Activated naive CD4-positive, alpha-beta T cell treated with anti-CD3 and anti-CD28 coated beads, Interleukin-2, amount 10 ng/mL, durations not matched to agents 7 days and 5 days (primary cell): ENCODE data around the gene GTPBP10.
"Not testable (repeated sequence)": the region's sequence is repeated elsewhere in the genome, so short reads cannot be mapped to it uniquely, and the experiment has no call there.

Experiments used
- CTCF ChIA-PET: fragments of 350-600 bp; sonication (Branson Sonifier 250); formaldehyde crosslinking; loops from one replicate; lab custom pipeline; 2021; ENCODE audit warnings: antibody characterized with exemption; lab: Charles Lee
- DNase-seq: peaks from one replicate; pipeline ENCODE4 v3.0.0-alpha.2; 2020
- H3K27ac Mint-ChIP-seq: one replicate; pipeline ENCODE4 v1.8.0; 2021; ENCODE audit warnings: mild to moderate bottlenecking, moderate library complexity, mixed read lengths
- H3K27me3 Mint-ChIP-seq: one replicate; pipeline ENCODE4 v1.8.0; 2021; ENCODE audit warnings: mild to moderate bottlenecking, mixed read lengths
- H3K36me3 Mint-ChIP-seq: one replicate; pipeline ENCODE4 v1.8.0; 2021; ENCODE audit warnings: mixed read lengths
- H3K4me1 Mint-ChIP-seq: one replicate; pipeline ENCODE4 v1.8.0; 2021; ENCODE audit warnings: mixed read lengths
- H3K4me3 Mint-ChIP-seq: one replicate; pipeline ENCODE4 v1.8.0; 2021; ENCODE audit warnings: mild to moderate bottlenecking, moderate library complexity, mixed read lengths
- H3K9me3 Mint-ChIP-seq: one replicate; pipeline ENCODE4 v1.8.0; 2021; ENCODE audit warnings: mixed read lengths

The GTPBP10 gene

DNA sequence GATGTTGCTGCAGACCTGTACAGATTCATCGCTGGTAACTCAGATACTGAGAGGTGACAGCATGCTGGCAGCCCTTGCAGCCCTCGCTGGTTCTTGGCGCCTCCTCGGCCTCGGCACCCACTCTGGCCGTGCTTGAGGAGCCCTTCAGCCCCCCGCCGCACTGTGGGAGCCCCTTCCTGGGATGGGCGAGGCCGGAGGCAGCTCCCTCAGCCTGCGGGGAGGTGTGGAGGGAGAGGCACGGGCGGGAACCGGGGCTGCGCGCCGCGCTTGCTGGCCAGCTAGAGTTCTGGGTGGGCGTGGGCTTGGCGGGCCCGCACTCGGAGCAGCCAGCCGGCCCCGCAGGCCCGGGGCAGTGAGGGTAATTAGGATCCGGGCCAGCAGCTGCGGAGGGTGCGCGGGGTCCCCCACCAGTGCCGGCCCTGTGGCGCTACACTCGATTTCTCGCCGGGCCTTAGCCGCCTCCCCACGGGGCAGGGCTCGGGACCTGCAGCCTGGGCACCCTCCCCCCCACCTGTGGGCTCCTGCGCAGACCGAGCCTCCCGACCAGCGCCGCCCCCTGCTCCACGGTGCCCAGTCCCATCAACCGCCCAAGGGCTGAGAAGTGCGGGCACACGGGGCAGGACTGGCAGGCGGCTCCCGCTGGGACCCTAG, 12.2 kb upstream of the GTPBP10 start:
- DNase-seq: no peak
- CTCF ChIA-PET: no interaction called here
- no peaks in the 10 kb centered on the region for H3K36me3 Mint-ChIP-seq
- no peaks in the 10 kb centered on the region for H3K4me1 Mint-ChIP-seq
- no peak overlapping the region for H3K27ac Mint-ChIP-seq
- no peak overlapping the region for H3K4me3 Mint-ChIP-seq
- H3K27me3 Mint-ChIP-seq: no peaks in the 10 kb centered on the region
- H3K9me3 Mint-ChIP-seq: no peaks in the 10 kb centered on the region

DNA sequence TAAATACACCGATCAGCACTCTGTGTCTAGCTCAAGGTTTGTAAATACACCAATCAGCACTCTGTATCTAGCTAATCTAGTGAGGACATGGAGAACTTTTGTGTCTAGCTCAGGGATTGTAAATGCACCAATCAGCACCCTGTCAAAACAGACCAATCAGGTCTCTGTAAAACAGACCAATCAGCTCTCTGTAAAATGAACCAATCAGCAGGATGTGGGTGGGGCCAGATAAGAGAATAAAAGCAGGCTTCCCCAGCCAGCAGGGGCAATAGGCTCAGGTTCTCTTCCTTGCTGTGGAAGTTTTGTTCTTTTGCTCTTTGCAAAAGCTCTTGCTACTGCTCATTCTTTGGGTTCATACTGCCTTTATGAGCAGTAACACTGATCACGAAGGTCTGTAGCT, 11.6 kb upstream of the GTPBP10 start:
- H3K27me3 Mint-ChIP-seq, H3K9me3 Mint-ChIP-seq, H3K27ac Mint-ChIP-seq, H3K36me3 Mint-ChIP-seq, H3K4me3 Mint-ChIP-seq, DNase-seq, CTCF ChIA-PET, H3K4me1 Mint-ChIP-seq: not testable (repeated sequence)

DNA sequence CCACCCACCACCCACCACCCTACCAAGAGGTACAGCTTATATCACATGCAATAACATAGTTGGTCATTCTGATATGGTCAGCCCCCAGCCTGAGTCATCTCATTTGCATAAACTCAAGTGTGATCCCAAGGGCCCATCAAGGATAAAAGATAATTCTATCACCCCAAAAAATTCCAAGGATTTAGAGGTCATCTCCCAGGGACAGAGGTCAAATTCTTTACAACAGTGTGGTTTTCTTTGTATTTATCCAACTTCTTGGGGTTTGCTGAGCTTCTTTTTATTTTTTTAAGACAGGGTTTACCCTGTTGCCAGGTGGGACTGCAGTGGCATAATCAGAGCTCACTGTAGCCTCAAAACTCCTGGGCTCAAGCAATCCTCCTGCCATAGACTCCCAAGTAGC, 9.4 kb upstream of the GTPBP10 start:
- CTCF ChIA-PET: no interaction called here
- Mint-ChIP-seq H3K4me1 (no peaks in the 10 kb centered on the region), H3K27me3 (no peaks in the 10 kb centered on the region), H3K4me3 (no peak overlapping the region), H3K9me3 (no peaks in the 10 kb centered on the region), H3K36me3 (no peaks in the 10 kb centered on the region), H3K27ac (no peak overlapping the region)
- no peak for DNase-seq

DNA sequence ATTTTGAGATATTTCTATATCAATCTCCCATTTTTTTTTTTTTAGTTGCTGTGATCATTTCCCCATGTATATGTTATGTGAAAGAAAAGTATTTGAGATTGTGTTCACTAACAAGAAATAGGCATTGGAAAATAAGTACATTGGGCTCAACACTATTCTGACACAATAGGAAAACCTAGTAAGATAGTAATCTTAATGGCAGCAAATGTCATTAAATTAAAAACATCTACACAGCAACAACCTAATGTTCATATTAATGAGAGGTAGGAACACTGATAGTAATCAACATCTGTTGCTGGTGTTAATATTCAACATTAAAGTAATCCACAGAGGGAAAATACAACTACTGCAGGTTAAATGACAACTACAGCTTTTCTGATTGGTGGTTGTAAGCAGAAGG, 1.5 kb upstream of the GTPBP10 start:
- Mint-ChIP-seq H3K36me3 (peaks cover 12% of the 10 kb centered on the region), H3K4me3 (peak overlapping the region; percentile 95), H3K9me3 (peaks cover 2% of the 10 kb centered on the region), H3K4me1 (peaks cover 35% of the 10 kb centered on the region), H3K27me3 (no peaks in the 10 kb centered on the region), H3K27ac (peak overlapping the region; percentile 99)
- DNase-seq: no peak
- CTCF ChIA-PET: interaction anchor here (1.3 to 1.9 kb wide), 3 partner anchors 54 to 83 kb away, joined by 3 to 5 read pairs (median 3); no protein-coding TSS in a partner anchor

DNA sequence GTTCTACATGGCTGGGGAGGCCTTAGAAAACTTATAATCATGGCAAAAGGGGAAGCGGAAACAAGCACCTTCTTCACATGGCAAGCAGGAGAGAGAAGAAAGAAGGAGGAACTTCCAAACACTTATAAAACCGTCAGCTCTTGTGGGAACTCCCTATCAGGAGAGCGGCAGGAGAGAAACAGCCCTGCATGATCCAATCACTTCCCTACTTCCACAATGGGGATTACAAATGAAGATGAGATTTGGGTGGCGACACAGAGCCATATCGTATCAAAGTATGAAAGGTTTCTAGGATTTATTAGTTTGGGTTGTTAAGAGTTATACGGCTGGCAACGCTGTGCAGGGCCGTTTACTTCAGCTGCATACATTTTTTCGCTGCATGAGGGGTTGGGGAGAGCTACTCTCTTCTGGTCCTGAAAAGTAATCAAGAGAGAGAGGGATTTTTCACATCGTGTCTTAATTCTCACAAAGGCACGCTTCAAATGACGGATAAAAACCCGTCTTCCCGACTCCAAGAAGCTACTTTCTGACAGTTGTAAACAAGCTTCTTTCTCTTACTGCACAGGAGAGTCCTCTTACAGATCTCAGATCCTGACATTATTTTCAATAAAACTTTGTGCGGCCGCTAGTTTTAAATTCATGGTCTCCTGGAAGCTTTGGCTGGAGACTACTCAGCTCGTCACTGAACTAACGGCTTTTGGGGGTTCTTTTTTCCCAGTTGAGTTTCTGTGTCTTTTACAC, 751 bp upstream of the GTPBP10 start:
- Mint-ChIP-seq H3K4me1 (peaks cover 35% of the 10 kb centered on the region), H3K27me3 (no peaks in the 10 kb centered on the region), H3K9me3 (peaks cover 4% of the 10 kb centered on the region), H3K27ac (peak overlapping the region; percentile 99), H3K36me3 (peaks cover 19% of the 10 kb centered on the region), H3K4me3 (peak overlapping the region; percentile 95)
- no peak for DNase-seq
- CTCF ChIA-PET: interaction anchor here (0.6 to 1.9 kb wide), 9 partner anchors 54 to 188 kb away, joined by 3 to 5 read pairs (median 3); no protein-coding TSS in a partner anchor

DNA sequence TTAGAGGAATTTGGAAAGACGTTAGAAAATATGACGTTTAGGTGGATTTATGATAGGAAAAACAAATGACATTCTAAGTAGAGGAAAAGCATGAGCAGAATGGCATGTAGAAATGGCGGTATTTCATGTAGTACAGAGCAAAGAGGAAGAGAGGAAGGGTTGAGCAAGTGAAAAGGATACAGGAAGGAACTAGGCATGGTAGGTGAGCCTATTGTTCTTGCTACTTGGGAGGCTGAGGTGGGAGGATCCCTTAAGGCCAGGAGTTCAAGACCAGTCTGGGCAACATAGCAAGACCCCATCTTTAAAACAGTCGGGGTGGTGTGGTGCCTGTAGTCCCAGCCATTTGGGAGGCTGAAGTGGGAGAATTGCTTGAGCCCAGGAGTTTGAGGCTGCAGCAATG, 1.2 kb downstream of the GTPBP10 start:
- DNase-seq: no peak
- CTCF ChIA-PET: no interaction called here
- H3K4me1 Mint-ChIP-seq: peaks cover 39% of the 10 kb centered on the region
- H3K27me3 Mint-ChIP-seq: no peaks in the 10 kb centered on the region
- H3K9me3 Mint-ChIP-seq: peaks cover 4% of the 10 kb centered on the region
- H3K36me3 Mint-ChIP-seq: peaks cover 23% of the 10 kb centered on the region
- peak overlapping the region; percentile 99 for H3K27ac Mint-ChIP-seq
- peak overlapping the region; percentile 95 for H3K4me3 Mint-ChIP-seq

DNA sequence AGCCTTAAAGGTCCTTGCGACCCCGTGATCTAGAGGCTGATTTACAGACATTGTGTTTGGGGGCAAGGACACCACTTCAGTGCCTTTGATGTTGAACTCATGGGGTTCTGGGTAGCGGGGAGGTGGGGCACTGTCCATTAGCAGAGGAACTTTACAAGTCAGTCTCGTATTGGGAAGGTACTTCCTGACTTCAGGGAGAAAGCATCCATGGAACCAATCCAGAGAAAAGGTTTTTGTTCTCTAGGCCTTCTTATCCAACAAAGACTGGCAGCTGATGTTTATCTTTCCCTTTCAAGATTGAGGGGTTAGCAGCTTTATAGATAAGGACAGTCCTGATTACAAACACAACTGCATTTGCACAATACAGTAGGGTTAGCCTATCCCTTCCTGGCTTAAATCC, 2.8 kb downstream of the GTPBP10 start:
- no peak overlapping the region for H3K27ac Mint-ChIP-seq
- H3K36me3 Mint-ChIP-seq: peaks cover 32% of the 10 kb centered on the region
- H3K9me3 Mint-ChIP-seq: peaks cover 4% of the 10 kb centered on the region
- CTCF ChIA-PET: no interaction called here
- peaks cover 39% of the 10 kb centered on the region for H3K4me1 Mint-ChIP-seq
- DNase-seq: no peak
- H3K4me3 Mint-ChIP-seq: no peak overlapping the region
- no peaks in the 10 kb centered on the region for H3K27me3 Mint-ChIP-seq

DNA sequence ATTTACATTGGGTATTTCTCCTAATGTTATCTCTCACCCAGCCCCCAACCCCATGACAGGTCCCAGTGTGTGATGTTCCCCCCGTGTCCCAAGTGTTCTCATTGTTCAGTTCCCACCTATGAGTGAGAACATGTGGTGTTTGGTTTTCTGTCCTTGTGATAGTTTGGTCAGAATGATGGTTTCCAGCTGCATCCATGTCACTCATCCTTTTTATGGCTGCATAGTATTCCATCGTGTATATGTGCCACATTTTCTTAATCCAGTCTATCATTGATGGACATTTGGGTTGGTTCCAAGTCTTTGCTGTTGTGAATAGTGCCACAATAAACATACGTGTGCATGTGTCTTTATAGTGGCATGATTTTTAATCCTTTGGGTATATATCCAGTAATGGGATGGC, 3.5 kb downstream of the GTPBP10 start:
- CTCF ChIA-PET, DNase-seq, H3K9me3 Mint-ChIP-seq, H3K27me3 Mint-ChIP-seq, H3K4me3 Mint-ChIP-seq, H3K27ac Mint-ChIP-seq: not testable (repeated sequence)
- Mint-ChIP-seq H3K36me3 (peaks cover 35% of the 10 kb centered on the region), H3K4me1 (peaks cover 39% of the 10 kb centered on the region)

DNA sequence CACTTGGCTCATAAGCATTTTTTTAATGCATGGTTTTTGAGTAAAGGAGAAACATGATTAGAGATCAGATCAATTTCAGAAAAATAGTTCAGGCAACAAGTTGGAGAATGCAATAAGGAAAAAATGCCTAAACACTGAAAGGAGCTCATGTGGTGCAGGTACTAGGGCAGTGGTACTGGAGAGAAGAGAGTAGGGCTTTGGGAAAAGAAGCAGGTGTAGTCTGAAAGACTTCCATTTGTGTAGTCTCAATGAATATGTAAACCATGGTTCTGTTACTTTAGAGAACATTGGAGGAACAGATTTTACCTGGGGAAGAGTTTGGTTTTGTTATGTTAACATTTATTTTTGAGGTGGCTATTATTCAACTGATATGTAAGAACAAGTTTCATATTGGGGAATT, 5.5 kb downstream of the GTPBP10 start:
- CTCF ChIA-PET: no interaction called here
- Mint-ChIP-seq H3K4me3 (no peak overlapping the region), H3K36me3 (peaks cover 50% of the 10 kb centered on the region), H3K9me3 (peaks cover 13% of the 10 kb centered on the region), H3K4me1 (peaks cover 25% of the 10 kb centered on the region), H3K27me3 (no peaks in the 10 kb centered on the region), H3K27ac (no peak overlapping the region)
- no peak for DNase-seq

DNA sequence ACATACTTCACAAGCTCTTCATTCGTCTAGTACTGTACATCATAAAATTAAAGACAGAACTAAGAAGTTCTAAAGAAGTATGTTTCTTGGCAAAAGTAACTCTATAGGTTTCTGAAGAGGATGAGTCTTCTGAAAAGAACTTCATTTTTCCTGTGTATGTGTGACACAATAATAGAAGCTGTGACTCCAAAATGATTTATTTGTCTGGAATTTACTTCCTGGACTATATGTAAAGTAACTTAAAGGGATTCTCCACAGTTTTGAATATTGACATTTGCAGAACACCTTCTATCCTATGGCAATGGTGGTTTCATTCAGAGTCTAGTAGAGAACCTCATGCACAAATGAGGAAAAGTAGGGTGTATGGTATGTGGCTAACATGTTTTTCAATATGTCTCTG, 36.9 kb downstream of the GTPBP10 start:
- Mint-ChIP-seq H3K9me3 (no peaks in the 10 kb centered on the region), H3K27ac (no peak overlapping the region), H3K4me1 (no peaks in the 10 kb centered on the region), H3K36me3 (peaks cover 54% of the 10 kb centered on the region), H3K27me3 (no peaks in the 10 kb centered on the region), H3K4me3 (no peak overlapping the region)
- CTCF ChIA-PET: no interaction called here
- DNase-seq: no peak

DNA sequence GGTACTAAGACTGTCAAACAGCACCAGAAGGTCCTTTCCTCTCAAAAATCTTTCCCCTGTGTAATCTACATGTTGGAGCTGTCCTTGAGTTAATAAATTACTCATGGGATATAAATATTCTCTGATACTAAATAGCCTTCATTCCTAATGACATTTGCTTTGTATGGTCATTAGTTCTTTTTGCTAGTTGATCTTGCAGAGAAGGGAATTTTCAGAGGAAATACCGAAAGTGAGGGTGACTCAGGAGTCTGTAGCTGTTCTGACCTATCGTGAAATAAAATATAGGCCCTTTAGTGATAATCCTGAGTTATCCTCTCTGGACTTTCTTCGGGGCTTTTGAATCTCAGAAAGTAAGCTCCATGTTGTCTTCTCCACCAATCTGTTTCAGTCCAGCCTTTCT, 37.3 kb downstream of the GTPBP10 start:
- H3K9me3 Mint-ChIP-seq: no peaks in the 10 kb centered on the region
- no peaks in the 10 kb centered on the region for H3K27me3 Mint-ChIP-seq
- CTCF ChIA-PET: no interaction called here
- no peaks in the 10 kb centered on the region for H3K4me1 Mint-ChIP-seq
- no peak overlapping the region for H3K27ac Mint-ChIP-seq
- no peak for DNase-seq
- no peak overlapping the region for H3K4me3 Mint-ChIP-seq
- peaks cover 53% of the 10 kb centered on the region for H3K36me3 Mint-ChIP-seq

DNA sequence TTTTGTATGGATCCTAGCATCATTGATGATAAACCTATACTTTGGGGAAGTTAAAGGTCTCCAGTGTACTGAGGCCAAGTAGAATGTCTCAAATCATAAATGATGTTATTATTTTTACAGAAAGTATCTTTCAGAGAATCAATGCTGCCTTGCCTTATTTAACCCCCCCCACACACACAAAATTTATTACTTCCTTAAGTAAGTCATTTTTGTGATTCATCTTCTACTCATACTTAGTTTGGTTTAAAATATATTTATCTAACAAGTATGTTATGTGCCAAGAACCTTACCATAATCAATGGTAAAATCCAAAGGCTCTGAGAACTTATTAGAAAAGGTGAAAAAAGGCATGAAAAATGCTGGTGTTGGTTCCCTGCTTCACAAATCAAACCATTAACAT, 37.9 kb downstream of the GTPBP10 start:
- CTCF ChIA-PET: no interaction called here
- no peaks in the 10 kb centered on the region for H3K9me3 Mint-ChIP-seq
- peaks cover 47% of the 10 kb centered on the region for H3K36me3 Mint-ChIP-seq
- H3K27me3 Mint-ChIP-seq: no peaks in the 10 kb centered on the region
- H3K4me1 Mint-ChIP-seq: no peaks in the 10 kb centered on the region
- DNase-seq: no peak
- no peak overlapping the region for H3K4me3 Mint-ChIP-seq
- no peak overlapping the region for H3K27ac Mint-ChIP-seq

DNA sequence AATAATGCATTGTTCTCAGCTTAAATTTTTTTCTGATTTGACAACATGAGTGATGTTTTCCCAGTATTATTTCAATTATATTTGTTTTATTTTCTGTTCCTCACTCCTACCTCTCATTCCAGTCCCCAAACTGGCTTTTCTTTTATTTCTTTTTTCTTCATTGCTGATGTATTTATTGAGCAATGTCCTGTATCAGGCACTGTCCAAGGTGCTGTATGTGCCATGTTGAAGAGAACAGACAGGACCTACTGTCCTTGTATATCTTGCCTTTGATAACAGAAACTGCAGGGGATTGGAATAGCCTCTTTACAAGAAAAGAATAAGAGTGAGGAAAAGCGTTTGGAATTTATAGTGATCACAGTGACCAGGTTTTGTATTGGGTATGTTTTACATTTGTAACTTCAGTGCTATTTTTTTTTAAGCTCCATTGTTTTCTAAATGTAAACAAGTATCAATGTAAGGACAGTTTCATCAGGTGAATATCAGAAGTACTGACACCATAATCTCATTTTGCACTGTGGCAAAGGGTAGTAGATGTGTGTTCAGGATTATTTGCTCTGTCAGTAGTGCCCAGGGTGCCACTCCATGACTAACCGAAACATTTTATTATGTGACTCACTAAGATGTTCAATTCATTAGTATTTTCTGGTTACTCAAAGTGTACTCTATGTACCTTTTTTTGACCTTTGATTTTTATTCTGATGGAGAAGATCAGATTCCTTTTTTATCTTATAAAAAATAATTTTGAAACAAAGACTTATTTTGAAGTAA, 41.1 kb downstream of the GTPBP10 start:
- CTCF ChIA-PET: no interaction called here
- no peak for DNase-seq
- no peak overlapping the region for H3K27ac Mint-ChIP-seq
- H3K4me1 Mint-ChIP-seq: no peaks in the 10 kb centered on the region
- H3K36me3 Mint-ChIP-seq: peaks cover 33% of the 10 kb centered on the region
- H3K9me3 Mint-ChIP-seq: peaks cover 4% of the 10 kb centered on the region
- H3K27me3 Mint-ChIP-seq: no peaks in the 10 kb centered on the region
- no peak overlapping the region for H3K4me3 Mint-ChIP-seq

DNA sequence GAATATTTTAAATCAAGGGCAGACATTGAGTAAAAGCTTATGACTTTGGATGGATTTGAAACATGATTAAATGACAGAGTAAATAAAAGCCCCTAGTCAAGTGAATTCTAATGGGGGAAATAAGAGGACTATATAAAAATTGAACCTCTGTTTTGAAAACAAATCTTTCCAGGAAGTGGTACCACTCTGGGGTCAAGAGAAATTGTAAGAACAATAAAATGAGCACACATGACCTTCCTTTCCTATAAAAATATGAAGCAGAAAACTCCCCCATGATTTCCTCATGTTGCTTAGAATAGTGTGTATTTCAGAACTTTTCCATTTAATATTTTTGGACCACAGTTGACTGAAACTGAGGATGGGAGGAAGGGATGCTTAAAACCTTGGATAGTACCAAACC, 44.4 kb downstream of the GTPBP10 start:
- Mint-ChIP-seq H3K4me3 (no peak overlapping the region), H3K9me3 (peaks cover 7% of the 10 kb centered on the region), H3K27ac (no peak overlapping the region), H3K27me3 (no peaks in the 10 kb centered on the region), H3K4me1 (no peaks in the 10 kb centered on the region), H3K36me3 (peaks cover 17% of the 10 kb centered on the region)
- CTCF ChIA-PET: interaction anchor here (1.0 kb wide), 1 partner anchor 9 kb away, joined by 4 read pairs; no protein-coding TSS in a partner anchor
- DNase-seq: no peak
